Endothelial cell of umbilical vein (primary cell): Measurements from ENCODE around the gene SLC25A21. TPM values are rescaled to one million over a fixed set of nuclear protein-coding genes. Genes with fewer than 3 reads are reported as not detected.

Experiments
- BruUV-seq: library from RNA; stranded (reverse); fragments of 400-500 nt; replicated peaks from 2 replicates; lab custom pipeline; 2021; lab: Mats Ljungman, UMichigan
- CTCF ChIA-PET: fragments of 300-600, 350-600 bp; sonication (Branson Sonifier 250); formaldehyde crosslinking; loops from one replicate; lab custom pipeline; 2021; ENCODE audit warnings: antibody characterized with exemption, inconsistent platforms; lab: Charles Lee
- POLR2A ChIA-PET: fragments of 300-600, 350-600 bp; sonication (Branson Sonifier 250); formaldehyde crosslinking; loops from one replicate; lab custom pipeline; 2021; ENCODE audit warnings: antibody characterized with exemption, inconsistent platforms; lab: Charles Lee
- DNase-seq: peaks from one replicate; pipeline ENCODE4 v3.0.0-alpha.2; 2011; ENCODE audit warnings: low read depth, low spot score
- FAIRE-seq: peaks from 2 replicates; lab custom pipeline; 2011; peaks lifted over from hg19 to GRCh38; lab: Jason Lieb, UNC
- H2AFZ ChIP-seq: 2 replicates; pipeline ENCODE4 v1.6.0; 2012; ENCODE audit warnings: low read depth, low read length, control low read depth, inconsistent platforms
- H3K27ac ChIP-seq: 2 replicates; pipeline ENCODE4 v1.5.1; 2011; ENCODE audit warnings: low read depth, mild to moderate bottlenecking, control low read depth, low read length, moderate library complexity; ENCODE audit not compliant: insufficient read depth
- H3K27me3 ChIP-seq, 2 experiments: 2 replicates each; pipeline versions ENCODE4 v1.6.0 to v1.6.1; 2011; ENCODE audit warnings: low read length in 2 of 2, mixed read lengths in 1 of 2; ENCODE audit not compliant: control insufficient read depth in 2 of 2, insufficient read depth in 2 of 2
- H3K36me3 ChIP-seq, 2 experiments: 2 replicates in 1 of 2; 3 replicates in 1 of 2; pipeline ENCODE4 v1.5.1; 2011; ENCODE audit warnings: low read length in 2 of 2, mild to moderate bottlenecking in 1 of 2, moderate library complexity in 1 of 2; ENCODE audit not compliant: control insufficient read depth in 2 of 2, insufficient read depth in 2 of 2; ENCODE audit errors: extremely low read depth in 1 of 2
- H3K4me1 ChIP-seq: 3 replicates; pipeline ENCODE4 v1.5.1; 2011; ENCODE audit warnings: mild to moderate bottlenecking, low read length; ENCODE audit not compliant: control insufficient read depth, insufficient read depth; ENCODE audit errors: extremely low read depth
- H3K4me2 ChIP-seq: 2 replicates; pipeline ENCODE4 v1.6.1; 2011; ENCODE audit warnings: low read length, control low read depth, mixed read lengths; ENCODE audit not compliant: insufficient read depth
- H3K4me3 ChIP-seq, 3 experiments: fragments of 200-600 bp in 1 of 3; sonication (generic), shearing (Covaris generic) in 1 of 3; replicated peaks in 1 of 3; 2 replicates each; pipeline ENCODE4 v1.5.1; 2011 to 2016; ENCODE audit warnings: control low read depth in 3 of 3, low read length in 3 of 3, mild to moderate bottlenecking in 2 of 3, inconsistent platforms in 1 of 3, low read depth in 1 of 3, moderate library complexity in 1 of 3; ENCODE audit not compliant: insufficient read depth in 1 of 3
- H3K79me2 ChIP-seq: 2 replicates; pipeline ENCODE4 v1.6.0; 2012; ENCODE audit warnings: low read length, inconsistent platforms; ENCODE audit not compliant: control insufficient read depth, insufficient read depth
- H3K9ac ChIP-seq: replicated peaks from 2 replicates; pipeline ENCODE3; 2011; ENCODE audit warnings: low read length, control low read depth; ENCODE audit not compliant: insufficient read depth; ENCODE audit errors: extremely low read depth
- H3K9me1 ChIP-seq: replicated peaks from 3 replicates; pipeline ENCODE4 v1.6.0; 2011; ENCODE audit warnings: mild to moderate bottlenecking, low read length; ENCODE audit not compliant: control insufficient read depth, insufficient read depth; ENCODE audit errors: extremely low read depth
- H3K9me3 ChIP-seq: replicated peaks from 2 replicates; pipeline ENCODE4 v1.5.1; 2012; ENCODE audit warnings: low read length, inconsistent platforms; ENCODE audit not compliant: control insufficient read depth, insufficient read depth
- H4K20me1 ChIP-seq: replicated peaks from 2 replicates; pipeline ENCODE3; 2011; ENCODE audit warnings: mild to moderate bottlenecking, low read length; ENCODE audit not compliant: control insufficient read depth, insufficient read depth; ENCODE audit errors: extremely low read depth
- CTCF ChIP-seq, 2 donors: IDR thresholded peaks; 1 replicate in 1 of 2; 2 replicates in 1 of 2; pipeline ENCODE4 v1.5.1; 2011; ENCODE audit warnings: low read length in 2 of 2, mild to moderate bottlenecking in 2 of 2, moderate library complexity in 2 of 2, control low read depth in 1 of 2, inconsistent platforms in 1 of 2, low read depth in 1 of 2; ENCODE audit not compliant: insufficient read depth in 1 of 2; ENCODE audit errors: extremely low read depth in 1 of 2
- EZH2 ChIP-seq: IDR thresholded peaks from 2 replicates; pipeline ENCODE4 v1.6.1; 2012; ENCODE audit warnings: borderline replicate concordance, low read depth, mild to moderate bottlenecking, moderate library complexity, low read length, inconsistent platforms; ENCODE audit not compliant: severe bottlenecking
- FOS ChIP-seq: IDR thresholded peaks from 2 replicates; pipeline ENCODE4 v1.6.1; 2011; ENCODE audit warnings: mild to moderate bottlenecking, low read length, moderate library complexity, borderline replicate concordance; ENCODE audit not compliant: insufficient read depth
- GATA2 ChIP-seq: IDR thresholded peaks from 2 replicates; pipeline ENCODE4 v1.7.0; 2011; ENCODE audit warnings: low read depth, mild to moderate bottlenecking, moderate library complexity, mixed read lengths, low read length; ENCODE audit not compliant: insufficient read length, insufficient read depth
- JUN ChIP-seq: IDR thresholded peaks from 2 replicates; pipeline ENCODE4 v1.6.1; 2011; ENCODE audit warnings: borderline replicate concordance, low read depth; ENCODE audit not compliant: insufficient read length, insufficient read depth
- MAX ChIP-seq: IDR thresholded peaks from 2 replicates; pipeline ENCODE4 v1.6.1; 2011; ENCODE audit not compliant: insufficient read depth, insufficient read length
- MYC ChIP-seq: IDR thresholded peaks from one replicate; pipeline ENCODE4 v1.6.1; 2011; ENCODE audit warnings: mild to moderate bottlenecking, low read depth, low read length
- POLR2A ChIP-seq: IDR thresholded peaks from 2 replicates; pipeline ENCODE4 v1.6.1; 2012; ENCODE audit warnings: low read depth, mild to moderate bottlenecking, control low read depth, low read length
- POLR2AphosphoS5 ChIP-seq: IDR thresholded peaks from 2 replicates; pipeline ENCODE4 v1.6.1; 2012; ENCODE audit warnings: low read depth, mild to moderate bottlenecking, control low read depth, low read length, moderate library complexity; ENCODE audit not compliant: insufficient read depth
- dilution Hi-C: fragments of 300-500 bp; cut with MboI; formaldehyde crosslinking; loops from one replicate; pipeline ENCODE4 v1.15.0; 2019; ENCODE audit warnings: low sequenced_read_pairs; ENCODE audit not compliant: extremely low pct_ligation_motif_present
- intact Hi-C: fragments of 100-400 bp; cut with micrococcal nuclease; formaldehyde crosslinking; loops from one replicate; pipeline ENCODE4 v1.10.0; 2022
- polyA plus RNA-seq, 4 experiments: library from polyadenylated mRNA; depleted of rRNA in 3 of 4; stranded (reverse) in 3 of 4; unstranded in 1 of 4; fragments of >200 nt; gene quantifications; 2 replicates each; pipeline versions ENCODE4 v1.2.1 to v1.2.3, GENCODE V29; 2011 to 2012; ENCODE audit warnings: missing spikeins in 1 of 4
- total RNA-seq: library from RNA; stranded (reverse); gene quantifications from 2 replicates; pipeline ENCODE4 v1.2.3, GENCODE V29; 2021

The SLC25A21 gene
- total and polyA plus RNA-seq, 2 donors (not counting 3 experiments of a cell fraction or from before 2014, with no cell fraction given): 0.98 to 1.4 TPM

- no peaks in the 10 kb centered on the region for H3K9me3 ChIP-seq
- H3K36me3 ChIP-seq: no peaks in the 10 kb centered on the region
- no peak for FAIRE-seq
- H2AFZ ChIP-seq: no peak overlapping the region
- H3K27me3 ChIP-seq: peaks cover 0 to 7% of the 10 kb centered on the region in 2 experiments
- POLR2A ChIA-PET: no interaction called here
- no peaks in the 10 kb centered on the region for H3K9me1 ChIP-seq
- no peaks in the 10 kb centered on the region for H3K79me2 ChIP-seq
- no peak overlapping the region for H3K27ac ChIP-seq
- no TSS peak for BruUV-seq
- no peak for DNase-seq
- no peaks in the 10 kb centered on the region for H4K20me1 ChIP-seq
- no peaks in the 10 kb centered on the region for H3K4me1 ChIP-seq
- dilution Hi-C loops (no loop called here), intact Hi-C loops (loop anchor here (10.0 kb wide), 1 partner anchor 365 kb away; no protein-coding TSS in a partner anchor)
- no peak overlapping the region for H3K4me2 ChIP-seq
- no peak overlapping the region for H3K4me3 ChIP-seq
- TF ChIP-seq MYC (no peak), FOS (no peak), EZH2 (no peak), MAX (no peak), GATA2 (no peak), POLR2A (no peak), CTCF (IDR thresholded peaks at IDR 0.05; ENCODE audit: extremely low read depth in 1 of 2, insufficient read depth in 1 of 2, low read depth in 1 of 2, low read length in 2 of 2) (no peak), POLR2AphosphoS5 (no peak), JUN (no peak)
- no peak overlapping the region for H3K9ac ChIP-seq
- CTCF ChIA-PET: no interaction called here
These were observed 422.2 kb downstream of the SLC25A21 start for GRCh38 chr14:36750244-36750643.
